Stimulated activated naive B cell treated with anti-CD40 and anti-IgM and Interleukin-4, amounts not matched to agents 10 μg/mL and 1 μg/mL and 100 μg/mL, for 72 hours (primary cell): ENCODE data around the gene CISH.

ENCODE experiments used
- ATAC-seq, 2 donors: fragments of 150-1000 bp; cut with Tn5 transposase; replicated peaks; 2 replicates each; pipeline ENCODE4 v1.10.0; 2021; ENCODE audit warnings: moderate library complexity in 1 of 2
- DNase-seq: peaks from one replicate; pipeline ENCODE4 v3.0.0; 2021
- H3K27ac Mint-ChIP-seq: one replicate; pipeline ENCODE4 v1.8.0; 2022; ENCODE audit warnings: mild to moderate bottlenecking, mixed read lengths
- H3K27me3 Mint-ChIP-seq, 2 donors: one replicate each; pipeline ENCODE4 v1.8.0; 2022; ENCODE audit warnings: mixed read lengths in 2 of 2
- H3K36me3 Mint-ChIP-seq, 2 donors: one replicate each; pipeline ENCODE4 v1.8.0; 2022; ENCODE audit warnings: mixed read lengths in 2 of 2, mild to moderate bottlenecking in 1 of 2
- H3K4me1 Mint-ChIP-seq, 2 donors: one replicate each; pipeline ENCODE4 v1.8.0; 2022; ENCODE audit warnings: mixed read lengths in 2 of 2, mild to moderate bottlenecking in 1 of 2
- H3K4me3 Mint-ChIP-seq, 2 donors: one replicate each; pipeline ENCODE4 v1.8.0; 2022; ENCODE audit warnings: mild to moderate bottlenecking in 2 of 2, mixed read lengths in 2 of 2, moderate library complexity in 1 of 2
- H3K9me3 Mint-ChIP-seq, 2 donors: one replicate each; pipeline ENCODE4 v1.8.0; 2022; ENCODE audit warnings: mixed read lengths in 2 of 2, mild to moderate bottlenecking in 1 of 2

The CISH gene

DNA sequence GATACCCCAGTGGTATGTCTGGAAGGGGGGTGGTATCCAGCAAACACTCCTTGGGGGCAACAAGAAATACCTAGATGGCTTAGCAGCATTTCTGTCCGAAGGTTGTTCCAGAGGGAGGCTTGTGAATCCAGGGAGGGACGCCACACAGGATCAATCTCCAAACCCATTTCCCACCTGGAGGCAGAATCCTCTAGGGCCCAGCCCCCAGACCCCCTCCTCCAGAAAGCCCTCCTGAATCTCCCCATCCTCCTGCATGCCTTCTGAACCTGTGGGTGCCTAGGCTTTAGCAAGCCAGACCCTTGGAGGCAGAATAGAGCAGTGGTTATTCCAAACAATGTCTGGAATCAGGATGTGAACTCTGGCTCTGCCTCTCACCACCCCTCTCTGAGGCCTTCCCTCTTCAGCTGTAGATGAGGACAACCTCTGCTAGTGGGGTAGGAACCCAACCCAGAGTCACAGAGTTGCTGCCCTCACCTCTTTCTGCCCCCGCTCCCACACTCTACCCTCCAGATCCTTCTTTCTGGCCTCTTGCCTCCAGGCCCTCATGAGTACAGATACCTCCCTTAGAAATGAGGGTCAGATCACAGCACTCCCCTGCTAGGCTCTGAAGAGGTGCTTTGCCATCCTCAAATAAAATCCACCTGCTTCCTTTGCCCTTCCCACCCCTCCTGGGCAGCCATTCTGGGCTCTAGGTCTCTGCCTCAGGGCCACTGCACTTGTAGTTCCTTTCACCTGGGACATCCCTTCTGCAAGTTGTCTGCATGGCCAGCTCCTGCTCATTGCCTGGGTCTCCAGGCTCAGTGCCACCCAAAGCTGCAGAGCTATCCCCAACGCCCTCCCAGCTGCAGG, 8.1 kb downstream of the CISH start:
- no peak for DNase-seq
- Mint-ChIP-seq H3K9me3 (no peaks in the 10 kb centered on the region), H3K36me3 (peaks cover 67 to 84% of the 10 kb centered on the region in 2 donors), H3K4me3 (peak overlapping the region; percentile 33 to 51), H3K27ac (peak overlapping the region; percentile 100), H3K4me1 (peaks cover 86 to 100% of the 10 kb centered on the region in 2 donors), H3K27me3 (no peaks in the 10 kb centered on the region)
- no peak for ATAC-seq

- Mint-ChIP-seq H3K27ac (peak overlapping the region; percentile 100), H3K36me3 (peaks cover 62 to 79% of the 10 kb centered on the region in 2 donors), H3K27me3 (no peaks in the 10 kb centered on the region), H3K4me1 (peaks cover 82 to 96% of the 10 kb centered on the region in 2 donors), H3K4me3 (peak overlapping the region; percentile 61 to 71), H3K9me3 (no peaks in the 10 kb centered on the region)
- ATAC-seq (no peak), DNase-seq (no peak)
These were observed 8.9 kb downstream of the CISH start for GRCh38 chr3:50602595-50603191.

GRCh38 chr3:50600841-50601591, 10.6 kb downstream of the CISH start:
- H3K36me3 Mint-ChIP-seq, result peaks cover 53 to 64% of the 10 kb centered on the region in 2 donors
- H3K4me1 Mint-ChIP-seq, result peaks cover 73 to 79% of the 10 kb centered on the region in 2 donors
- peak overlapping the region; percentile 100 for H3K27ac Mint-ChIP-seq
- peak overlapping the region; percentile 53 to 61 for H3K4me3 Mint-ChIP-seq
- DNase-seq (peak; percentile 93), ATAC-seq (peak; percentile 73 to 75)
- H3K9me3 Mint-ChIP-seq, result no peaks in the 10 kb centered on the region
- no peaks in the 10 kb centered on the region for H3K27me3 Mint-ChIP-seq

DNA sequence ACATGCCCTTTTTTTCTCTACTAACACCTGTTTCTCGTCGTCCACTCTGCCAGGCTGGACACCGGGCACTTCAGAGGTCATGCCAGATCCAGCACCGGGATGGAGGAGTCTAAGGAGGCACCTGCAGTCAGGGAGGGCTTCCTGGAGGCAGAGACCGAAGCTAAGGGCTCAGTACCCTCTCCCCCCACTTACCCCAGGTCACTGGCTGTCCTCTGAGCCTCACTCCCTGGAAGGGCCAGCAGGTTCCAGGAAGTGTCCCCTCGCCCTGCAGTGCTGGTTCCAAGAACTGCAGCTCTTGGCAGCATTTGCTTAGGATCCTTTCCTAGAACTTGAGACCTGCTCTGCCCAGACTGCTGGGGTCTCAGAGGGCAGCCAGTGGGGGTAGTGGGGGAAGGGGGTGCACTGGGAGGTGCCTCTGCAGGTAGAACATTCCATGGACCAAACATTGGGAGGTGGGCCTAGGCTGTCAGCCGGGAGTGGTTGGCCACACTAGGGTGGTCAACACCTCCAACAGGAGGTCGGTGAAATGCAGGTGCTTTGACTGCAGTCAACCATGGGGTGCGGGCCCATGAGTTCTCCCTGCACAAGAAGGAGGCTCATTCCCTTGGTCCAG, 11.3 kb downstream of the CISH start:
- peaks cover 46 to 56% of the 10 kb centered on the region in 2 donors for H3K36me3 Mint-ChIP-seq
- H3K4me1 Mint-ChIP-seq, result peaks cover 65 to 72% of the 10 kb centered on the region in 2 donors
- no peaks in the 10 kb centered on the region for H3K27me3 Mint-ChIP-seq
- peak overlapping the region; percentile 53 to 61 for H3K4me3 Mint-ChIP-seq
- H3K9me3 Mint-ChIP-seq, result no peaks in the 10 kb centered on the region
- peak overlapping the region; percentile 100 for H3K27ac Mint-ChIP-seq
- ATAC-seq (no peak), DNase-seq (no peak)

DNA sequence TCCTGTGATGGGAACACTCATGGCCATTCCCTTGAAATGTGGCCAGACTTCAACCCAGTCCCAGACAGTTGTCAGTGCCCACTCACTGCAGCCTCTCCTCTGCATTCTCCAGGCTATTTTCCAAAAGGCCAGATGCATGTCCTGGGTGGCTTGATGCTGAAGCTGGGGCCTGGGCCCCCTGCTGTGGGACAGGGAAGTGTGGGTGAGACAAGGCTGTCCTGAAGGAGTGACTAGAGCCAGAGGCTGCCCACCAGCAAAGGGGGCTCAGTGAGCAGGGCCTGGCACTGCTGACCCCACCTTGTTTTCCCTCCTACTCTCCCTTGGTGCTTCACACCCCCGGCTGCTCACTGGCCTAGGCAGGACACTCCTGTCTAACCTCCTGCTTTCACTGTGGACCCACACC, 11.9 kb downstream of the CISH start:
- Mint-ChIP-seq H3K9me3 (no peaks in the 10 kb centered on the region), H3K27me3 (no peaks in the 10 kb centered on the region), H3K36me3 (peaks cover 45 to 56% of the 10 kb centered on the region in 2 donors), H3K4me1 (peaks cover 60 to 70% of the 10 kb centered on the region in 2 donors), H3K4me3 (peak overlapping the region; percentile 53 to 61), H3K27ac (peak overlapping the region; percentile 100)
- ATAC-seq (no peak), DNase-seq (no peak)

- no peak for DNase-seq
- peaks cover 42 to 52% of the 10 kb centered on the region in 2 donors for H3K36me3 Mint-ChIP-seq
- peak overlapping the region in 1 of 2 donors; percentile 61 for H3K4me3 Mint-ChIP-seq
- H3K27me3 Mint-ChIP-seq, result no peaks in the 10 kb centered on the region
- ATAC-seq, result no peak
- H3K9me3 Mint-ChIP-seq, result no peaks in the 10 kb centered on the region
- peaks cover 56 to 68% of the 10 kb centered on the region in 2 donors for H3K4me1 Mint-ChIP-seq
- H3K27ac Mint-ChIP-seq, result peak overlapping the region; percentile 100
These were observed 12.4 kb downstream of the CISH start for GRCh38 chr3:50599115-50599715.

DNA sequence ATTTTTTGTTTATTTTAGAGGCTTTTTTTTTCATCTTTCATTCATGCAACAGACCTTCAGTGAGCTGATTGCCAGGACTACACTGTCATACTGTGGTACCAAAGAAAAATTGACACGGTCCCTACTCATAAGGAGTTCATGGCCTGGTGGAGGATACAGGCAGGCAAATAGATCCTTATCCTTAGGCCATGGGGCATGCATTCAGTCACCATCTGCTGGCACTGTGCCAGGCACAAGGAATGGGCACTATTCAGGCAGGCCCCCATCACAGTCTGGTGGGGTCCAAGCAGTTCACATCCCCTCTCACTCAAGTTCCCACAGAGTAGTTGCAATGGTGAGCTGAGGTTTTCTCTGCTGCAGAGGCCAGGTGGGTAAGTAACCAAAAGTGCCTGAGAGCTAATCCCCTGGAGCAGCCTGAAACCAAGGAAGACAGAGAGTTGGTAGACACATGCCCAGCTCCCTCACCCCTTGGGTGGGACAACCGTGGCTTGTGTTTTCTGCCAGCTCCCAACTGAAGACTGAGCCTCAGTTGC, 17.3 kb downstream of the CISH start:
- DNase-seq, result no peak
- no peaks in the 10 kb centered on the region for H3K27me3 Mint-ChIP-seq
- ATAC-seq, result no peak
- H3K36me3 Mint-ChIP-seq, result peaks cover 21 to 25% of the 10 kb centered on the region in 2 donors
- no peaks in the 10 kb centered on the region for H3K9me3 Mint-ChIP-seq
- H3K4me3 Mint-ChIP-seq, result no peak overlapping the region
- peak overlapping the region; percentile 22 for H3K27ac Mint-ChIP-seq
- H3K4me1 Mint-ChIP-seq, result peaks cover 30 to 67% of the 10 kb centered on the region in 2 donors

- Mint-ChIP-seq H3K27me3 (no peaks in the 10 kb centered on the region), H3K9me3 (no peaks in the 10 kb centered on the region), H3K36me3 (peaks cover 13 to 18% of the 10 kb centered on the region in 2 donors), H3K4me3 (peak overlapping the region; percentile 7 to 70), H3K4me1 (peaks cover 38 to 70% of the 10 kb centered on the region in 2 donors), H3K27ac (peak overlapping the region; percentile 98)
- DNase-seq (no peak), ATAC-seq (no peak)
These were observed 19.0 kb downstream of the CISH start for GRCh38 chr3:50592568-50592967.

GRCh38 chr3:50591196-50591741, 20.3 kb downstream of the CISH start:
- Mint-ChIP-seq H3K27me3 (no peaks in the 10 kb centered on the region), H3K27ac (peak overlapping the region; percentile 98), H3K4me3 (peak overlapping the region; percentile 63 to 65), H3K4me1 (peaks cover 45 to 82% of the 10 kb centered on the region in 2 donors), H3K36me3 (peaks cover 18 to 21% of the 10 kb centered on the region in 2 donors), H3K9me3 (no peaks in the 10 kb centered on the region)
- peak; percentile 4 to 12 for ATAC-seq
- no peak for DNase-seq

GRCh38 chr3:50588759-50589433, 22.7 kb downstream of the CISH start:
- DNase-seq, result no peak
- Mint-ChIP-seq H3K27ac (peak overlapping the region; percentile 96), H3K27me3 (no peaks in the 10 kb centered on the region), H3K36me3 (peaks cover 22 to 27% of the 10 kb centered on the region in 2 donors), H3K9me3 (no peaks in the 10 kb centered on the region), H3K4me1 (peaks cover 58 to 95% of the 10 kb centered on the region in 2 donors), H3K4me3 (no peak overlapping the region)
- no peak for ATAC-seq

DNA sequence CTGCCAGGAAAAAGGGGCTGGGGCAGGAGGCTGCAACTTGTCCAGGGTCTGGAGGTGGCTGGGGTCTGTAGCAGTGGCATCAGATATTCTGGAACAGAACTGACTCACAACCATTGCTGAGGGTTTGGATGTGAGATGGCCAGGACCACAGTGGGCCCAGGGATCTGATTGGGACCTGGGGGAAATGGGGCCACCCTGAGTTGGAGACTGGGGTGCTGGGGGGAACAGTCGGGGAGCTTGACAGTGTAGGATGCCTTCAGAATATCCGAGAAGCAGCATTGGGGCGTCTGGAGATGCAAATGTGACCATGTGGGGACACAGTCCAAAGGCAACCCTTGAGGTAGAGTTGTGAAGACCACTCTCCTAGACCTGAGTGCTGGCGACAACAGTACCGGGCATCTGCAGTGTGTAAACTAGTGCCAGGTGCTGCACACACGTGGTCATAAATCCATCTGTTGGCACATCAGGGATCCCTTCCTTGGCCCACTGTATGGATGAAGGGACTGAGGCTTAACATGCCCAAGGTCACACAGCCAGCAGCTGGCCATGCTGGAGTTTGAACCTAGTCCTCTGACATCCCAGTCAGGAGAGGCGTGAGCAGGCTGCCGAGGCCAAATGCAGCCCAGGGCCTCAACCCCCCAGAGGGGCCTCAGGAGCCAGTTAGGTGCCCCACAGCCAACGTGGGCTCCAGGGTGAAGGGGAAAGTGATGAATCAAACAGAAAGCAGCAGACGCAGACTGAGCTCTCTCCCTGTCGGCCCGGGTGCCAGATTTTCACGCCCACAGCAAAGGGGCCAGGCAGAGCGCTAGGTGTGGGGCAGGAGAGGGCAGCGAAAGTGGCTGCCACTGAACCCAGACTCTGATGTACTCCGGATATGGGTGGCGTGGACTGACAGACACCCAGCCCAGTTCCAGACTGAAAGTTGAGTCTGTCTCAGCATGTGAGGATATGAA, 23.5 kb downstream of the CISH start:
- no peaks in the 10 kb centered on the region for H3K27me3 Mint-ChIP-seq
- H3K4me1 Mint-ChIP-seq, result peaks cover 61 to 89% of the 10 kb centered on the region in 2 donors
- peaks cover 24 to 32% of the 10 kb centered on the region in 2 donors for H3K36me3 Mint-ChIP-seq
- no peaks in the 10 kb centered on the region for H3K9me3 Mint-ChIP-seq
- peak; percentile 82 for DNase-seq
- ATAC-seq, result peak; percentile 50 to 52
- H3K27ac Mint-ChIP-seq, result peak overlapping the region; percentile 96
- H3K4me3 Mint-ChIP-seq, result peak overlapping the region in 1 of 2 donors; percentile 69

- Mint-ChIP-seq H3K4me1 (peaks cover 54 to 86% of the 10 kb centered on the region in 2 donors), H3K36me3 (peaks cover 22 to 35% of the 10 kb centered on the region in 2 donors), H3K9me3 (no peaks in the 10 kb centered on the region), H3K27me3 (no peaks in the 10 kb centered on the region), H3K4me3 (peak overlapping the region in 1 of 2 donors; percentile 69), H3K27ac (peak overlapping the region; percentile 96)
- DNase-seq, result no peak
- no peak for ATAC-seq
These were observed 24.2 kb downstream of the CISH start for GRCh38 chr3:50587373-50587772.
